A673 (cell line): ENCODE measurements around the gene TBC1D4. TPM values are rescaled to one million over a fixed set of nuclear protein-coding genes. Genes with fewer than 3 reads are reported as not detected.

ENCODE experiments used
- BruUV-seq: library from RNA; stranded (reverse); fragments of 400-500 nt; replicated peaks from 2 replicates; lab custom pipeline; 2021; lab: Mats Ljungman, UMichigan
- CTCF ChIA-PET: fragments of 300-600 bp; sonication (Branson Sonifier 250); formaldehyde crosslinking; loops from one replicate; lab custom pipeline; 2022; ENCODE audit warnings: antibody characterized with exemption; lab: Charles Lee
- POLR2A ChIA-PET: fragments of 300-600 bp; sonication (Branson Sonifier 250); formaldehyde crosslinking; loops from one replicate; lab custom pipeline; 2022; ENCODE audit warnings: antibody characterized with exemption; ENCODE audit not compliant: low non-redundant PET; lab: Charles Lee
- DNase-seq: peaks from one replicate; pipeline ENCODE4 v3.0.0-alpha.2; 2015; ENCODE audit warnings: low spot score
- H3K27ac ChIP-seq: fragments of 200-600 bp; sonication (generic); 2 replicates; pipeline ENCODE4 v1.5.1; 2016; ENCODE audit warnings: mixed run types, low read depth, mild to moderate bottlenecking, mixed read lengths, antibody characterized with exemption, low read length; ENCODE audit not compliant: poor library complexity, severe bottlenecking
- H3K27me3 ChIP-seq: fragments of 200-600 bp; sonication (generic); replicated peaks from 2 replicates; pipeline ENCODE4 v1.6.1; 2017; ENCODE audit warnings: mixed run types, low read depth, mild to moderate bottlenecking, mixed read lengths, antibody characterized with exemption, low read length; ENCODE audit not compliant: insufficient read depth, poor library complexity
- H3K36me3 ChIP-seq: fragments of 200-600 bp; sonication (generic); 2 replicates; pipeline ENCODE4 v1.6.1; 2016; ENCODE audit warnings: mixed run types, mild to moderate bottlenecking, mixed read lengths, antibody characterized with exemption, low read length; ENCODE audit not compliant: insufficient read depth, poor library complexity, severe bottlenecking
- H3K4me1 ChIP-seq: fragments of 200-600 bp; sonication (generic); 2 replicates; pipeline ENCODE4 v1.6.1; 2017; ENCODE audit warnings: mixed run types, mild to moderate bottlenecking, mixed read lengths, antibody characterized with exemption, low read length; ENCODE audit not compliant: insufficient read depth, poor library complexity, severe bottlenecking
- H3K4me3 ChIP-seq: fragments of 200-600 bp; sonication (generic); 2 replicates; pipeline ENCODE4 v1.5.1; 2016; ENCODE audit warnings: low read depth, mixed run types, mild to moderate bottlenecking, mixed read lengths, low read length; ENCODE audit not compliant: poor library complexity, severe bottlenecking
- H3K9me3 ChIP-seq: fragments of 200-600 bp; sonication (generic); 2 replicates; pipeline ENCODE4 v1.6.1; 2016; ENCODE audit warnings: mixed run types, low read depth, mild to moderate bottlenecking, mixed read lengths, antibody characterized with exemption, low read length; ENCODE audit not compliant: poor library complexity, severe bottlenecking
- CTCF ChIP-seq: fragments of 300-800, 200-600 bp; sonication (generic); conservative IDR thresholded peaks from 2 replicates; pipeline ENCODE4 v1.5.1; 2017; ENCODE audit warnings: low read depth, mild to moderate bottlenecking, antibody characterized with exemption, low read length, moderate library complexity, mixed read lengths
- EZH2 ChIP-seq: fragments of 200-600 bp; sonication (generic); IDR thresholded peaks from 2 replicates; pipeline ENCODE4 v1.6.1; 2017; ENCODE audit warnings: borderline replicate concordance, low read depth, mild to moderate bottlenecking, mixed read lengths, antibody characterized with exemption, low read length; ENCODE audit not compliant: poor library complexity, severe bottlenecking
- intact Hi-C: fragments of 100-400 bp; cut with micrococcal nuclease; formaldehyde crosslinking; loops from one replicate; pipeline ENCODE4 v1.10.0; 2022; ENCODE audit not compliant: unreplicated experiment
- total RNA-seq: library from RNA; stranded (reverse); gene quantifications from 2 replicates; pipeline ENCODE4 v1.2.3, GENCODE V29; 2021

Gene TBC1D4
- total RNA-seq, 1 experiment from 2014 or later = 9.8 TPM

- Histone ChIP-seq H3K4me3 (no peak overlapping the region), H3K4me1 (no peaks in the 10 kb centered on the region), H3K9me3 (no peaks in the 10 kb centered on the region), H3K27me3 (no peaks in the 10 kb centered on the region), H3K27ac (no peak overlapping the region), H3K36me3 (no peaks in the 10 kb centered on the region)
- TF ChIP-seq EZH2 = no peak
- no peak for TF ChIP-seq CTCF
- DNase-seq = no peak
- BruUV-seq = no TSS peak
- ChIA-PET POLR2A (no interaction called here), CTCF (no interaction called here)
- intact Hi-C loops = no loop called here
These were observed 60.8 kb downstream of the TBC1D4 start for GRCh38 chr13:75421133-75421532.

GRCh38 chr13:75419656-75420055 lies 62.3 kb downstream of the TBC1D4 start:
- CTCF ChIA-PET = no interaction called here
- no TSS peak for BruUV-seq
- intact Hi-C loops = no loop called here

GRCh38 chr13:75418997-75419396 lies 63.0 kb downstream of the TBC1D4 start:
- no peaks in the 10 kb centered on the region for H3K27me3 ChIP-seq
- H3K9me3 ChIP-seq = no peaks in the 10 kb centered on the region
- no peaks in the 10 kb centered on the region for H3K36me3 ChIP-seq
- H3K27ac ChIP-seq = no peak overlapping the region
- CTCF ChIA-PET = no interaction called here
- no peak for TF ChIP-seq EZH2
- no peak for TF ChIP-seq CTCF
- H3K4me3 ChIP-seq = no peak overlapping the region
- no TSS peak for BruUV-seq
- no peaks in the 10 kb centered on the region for H3K4me1 ChIP-seq
- POLR2A ChIA-PET = no interaction called here
- intact Hi-C loops = no loop called here
- no peak for DNase-seq

More at GRCh38 chr13:75419656-75420055, 62.3 kb downstream of the TBC1D4 start:
- POLR2A ChIA-PET = no interaction called here
- no peaks in the 10 kb centered on the region for H3K36me3 ChIP-seq
- DNase-seq = no peak
- no peaks in the 10 kb centered on the region for H3K4me1 ChIP-seq
- TF ChIP-seq CTCF (no peak), EZH2 (no peak)
- H3K9me3 ChIP-seq = no peaks in the 10 kb centered on the region
- H3K27ac ChIP-seq = no peak overlapping the region
- H3K4me3 ChIP-seq = no peak overlapping the region
- no peaks in the 10 kb centered on the region for H3K27me3 ChIP-seq
